Measurements from ENCODE around the gene TMEM191C.
"Not testable (repeated sequence)": the region's sequence is repeated elsewhere in the genome, so short reads cannot be mapped to it uniquely, and the experiment has no call there.

The TMEM191C gene

DNA sequence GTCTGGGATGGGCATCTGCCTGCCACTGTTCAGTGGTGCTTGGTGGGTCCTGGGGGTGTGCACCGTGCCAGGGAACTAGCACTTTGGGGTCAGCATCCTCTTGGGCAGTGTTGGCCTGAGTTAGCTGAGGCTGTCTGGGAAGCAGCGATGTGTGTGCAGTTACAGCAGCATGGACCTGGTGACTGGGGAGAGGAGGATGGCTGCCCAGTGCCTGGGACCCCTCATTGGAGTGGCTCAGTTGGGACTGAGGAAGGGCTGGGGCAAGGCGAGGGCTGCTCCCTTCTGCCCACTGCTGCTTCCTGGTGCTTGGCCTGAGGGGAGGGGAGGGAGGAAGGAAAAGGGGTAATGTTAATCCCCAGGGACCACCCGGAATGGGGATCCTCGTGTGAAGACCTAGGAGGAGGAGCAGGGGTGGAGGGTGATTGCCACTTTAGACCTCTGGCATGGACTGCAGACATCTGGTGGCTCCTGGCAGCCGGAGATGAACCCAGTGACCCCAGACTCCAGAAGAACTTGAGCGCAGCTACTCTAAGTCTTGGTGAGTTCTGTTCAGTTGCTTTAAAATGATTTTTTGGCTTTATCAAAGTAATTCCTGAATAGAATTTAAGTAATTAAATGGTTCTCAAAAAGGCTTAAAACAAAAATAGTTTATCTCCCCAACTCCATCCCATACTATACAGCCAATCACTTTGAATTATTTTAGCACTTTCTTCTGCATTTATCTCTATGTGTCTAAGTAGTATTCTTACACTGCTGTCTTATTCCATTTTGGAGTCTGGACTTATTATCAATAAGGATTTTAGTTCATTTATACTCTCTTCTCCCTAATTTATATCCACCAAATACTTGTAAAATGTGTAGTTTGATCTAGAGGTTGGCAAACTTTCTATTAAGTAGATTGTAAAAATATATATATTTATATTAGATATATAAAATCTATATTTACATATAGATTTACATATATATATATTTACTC is 15.4 kb upstream of the TMEM191C start:
- TF ChIP-seq GATA1 (IDR thresholded peaks at IDR 0.05; ENCODE audit: low read depth, low read length) (no peak), POLR2A (IDR thresholded peaks at IDR 0.05; ENCODE audit: low read length) (no peak)
- DNase-seq = no peak

- not testable (repeated sequence) for DNase-seq
Measured at GRCh38 chr22:21452666-21453065, 14.5 kb upstream of the TMEM191C start.

GRCh38 chr22:21454998-21455333 is 12.2 kb upstream of the TMEM191C start:
- DNase-seq = not testable (repeated sequence)

DNA sequence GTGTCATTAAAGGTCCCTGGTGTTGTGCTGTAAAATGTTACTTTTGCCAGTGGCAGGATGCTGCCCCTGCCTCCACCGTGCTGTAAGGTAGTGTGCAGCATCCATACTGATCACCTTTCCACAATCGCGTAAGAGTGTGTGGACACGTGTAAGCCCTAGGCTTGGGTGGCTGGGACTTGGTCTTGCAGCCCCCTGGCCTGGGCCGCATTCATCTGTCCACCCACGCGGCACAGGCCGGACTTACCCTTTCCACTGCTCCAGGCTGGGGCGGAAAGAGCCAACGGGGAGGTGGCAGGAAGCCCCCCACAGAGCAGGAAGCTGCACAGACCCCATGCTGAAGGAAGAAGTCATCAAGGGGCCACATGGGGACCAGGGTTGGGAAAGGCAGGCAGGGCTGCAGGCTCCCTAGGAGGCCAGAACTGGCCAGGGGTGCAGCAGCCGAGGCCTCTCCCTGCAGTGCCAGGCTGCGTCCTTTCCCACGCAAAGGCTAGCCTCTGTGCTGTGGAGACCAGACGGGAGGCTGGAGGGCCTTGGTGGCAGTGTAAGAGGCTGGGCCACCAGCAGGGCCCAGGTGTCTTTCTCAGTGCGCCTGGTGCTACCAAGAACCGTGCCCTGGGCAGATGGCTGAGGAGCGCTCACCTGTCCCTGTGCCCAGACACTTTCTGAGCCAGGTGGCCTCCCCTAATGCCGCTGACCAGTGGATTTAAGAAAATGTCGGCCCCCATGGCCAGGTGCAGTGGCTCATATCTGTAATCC is 11.7 kb upstream of the TMEM191C start:
- no peak for DNase-seq
- TF ChIP-seq GATA1 (IDR thresholded peaks at IDR 0.05; ENCODE audit: low read depth, low read length) (no peak), POLR2A (IDR thresholded peaks at IDR 0.05; ENCODE audit: low read length) (no peak)

DNA sequence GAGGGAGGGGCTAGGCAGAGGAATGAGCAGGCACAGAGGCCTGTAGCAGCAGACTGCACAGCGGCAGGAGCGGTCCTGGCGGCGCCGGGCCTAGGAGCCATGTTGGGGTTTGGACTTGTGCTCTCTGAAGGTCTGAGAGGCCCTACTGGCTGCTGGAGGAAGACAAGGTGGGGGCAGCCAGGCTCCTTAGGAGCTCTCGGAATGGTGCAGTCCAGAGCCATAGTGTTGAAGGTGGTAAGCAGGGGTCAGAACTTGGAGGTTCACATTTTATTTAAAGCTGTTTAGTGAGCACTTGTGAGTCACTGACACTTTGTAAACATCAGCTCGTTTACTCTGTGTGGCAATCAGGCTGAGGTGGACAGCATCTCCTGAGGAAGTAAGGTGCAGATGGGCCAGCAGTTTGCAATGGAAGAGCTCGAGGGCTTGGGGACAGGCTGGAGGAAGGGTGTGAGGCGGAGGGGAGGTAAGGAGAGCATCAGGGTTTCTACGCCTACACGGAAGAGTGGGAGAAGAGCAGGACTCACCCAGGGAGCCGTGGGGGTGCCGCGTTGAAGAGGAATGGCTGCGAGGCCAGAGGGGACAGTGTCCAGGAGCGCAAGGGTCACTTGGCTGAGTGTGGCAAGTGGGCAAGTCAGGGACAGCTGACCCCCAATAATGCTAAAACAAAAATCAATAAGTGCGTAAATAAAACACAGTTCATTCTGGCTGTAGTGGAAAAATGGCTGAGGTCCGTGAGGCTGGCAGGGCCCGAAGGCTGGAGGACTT is 10.0 kb upstream of the TMEM191C start:
- no peak for TF ChIP-seq POLR2A (IDR thresholded peaks at IDR 0.05; ENCODE audit: low read length)
- TF ChIP-seq GATA1 (IDR thresholded peaks at IDR 0.05; ENCODE audit: low read depth, low read length) = no peak
- DNase-seq = no peak

- DNase-seq = not testable (repeated sequence)
Measured at GRCh38 chr22:21462672-21463071, 4.5 kb upstream of the TMEM191C start.

DNA sequence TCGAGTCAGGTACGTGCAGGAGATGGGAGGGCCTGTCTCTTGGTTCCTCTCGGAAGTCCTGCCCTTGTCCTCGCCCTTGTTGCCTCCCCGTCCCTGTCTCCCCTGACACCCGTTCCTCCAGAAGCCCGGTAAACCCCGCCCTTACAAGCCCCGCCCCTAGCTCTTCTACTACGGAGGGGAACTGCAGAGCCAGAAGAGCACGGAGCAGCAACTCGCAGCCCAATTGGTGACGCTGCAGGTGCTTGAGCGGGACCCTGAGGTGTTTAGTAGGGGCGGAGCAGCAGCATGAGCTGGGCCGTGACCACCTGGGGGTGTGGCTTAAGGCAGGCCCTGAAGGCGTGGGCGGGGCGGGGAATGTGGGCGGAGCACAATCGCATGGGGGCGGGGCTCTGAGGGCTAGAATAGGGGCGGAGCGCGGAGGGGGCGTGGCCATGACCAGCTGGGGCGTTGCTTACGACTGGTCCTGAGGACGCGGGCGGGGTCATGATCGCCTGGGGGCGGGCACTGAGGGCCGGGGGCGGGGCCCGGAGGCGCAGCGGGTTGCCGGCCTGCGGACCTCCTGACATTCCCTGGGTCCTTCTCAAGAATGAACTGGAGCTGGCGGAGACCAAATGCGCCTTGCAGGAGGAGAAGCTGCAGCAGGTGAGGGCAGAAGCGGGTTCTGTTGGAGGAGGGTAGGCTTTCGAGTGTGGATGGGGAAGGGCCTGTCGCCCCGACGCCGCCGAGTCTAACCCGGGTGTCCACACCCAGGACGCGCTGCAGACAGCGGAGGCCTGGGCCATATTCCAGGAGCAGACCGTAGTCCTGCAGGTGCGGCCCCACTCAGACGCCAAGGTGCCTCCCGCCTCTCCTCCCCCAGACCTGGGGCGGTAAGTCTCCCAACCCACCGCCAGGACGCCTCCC is 1.3 kb downstream of the TMEM191C start:
- DNase-seq = not testable (repeated sequence)

DNA sequence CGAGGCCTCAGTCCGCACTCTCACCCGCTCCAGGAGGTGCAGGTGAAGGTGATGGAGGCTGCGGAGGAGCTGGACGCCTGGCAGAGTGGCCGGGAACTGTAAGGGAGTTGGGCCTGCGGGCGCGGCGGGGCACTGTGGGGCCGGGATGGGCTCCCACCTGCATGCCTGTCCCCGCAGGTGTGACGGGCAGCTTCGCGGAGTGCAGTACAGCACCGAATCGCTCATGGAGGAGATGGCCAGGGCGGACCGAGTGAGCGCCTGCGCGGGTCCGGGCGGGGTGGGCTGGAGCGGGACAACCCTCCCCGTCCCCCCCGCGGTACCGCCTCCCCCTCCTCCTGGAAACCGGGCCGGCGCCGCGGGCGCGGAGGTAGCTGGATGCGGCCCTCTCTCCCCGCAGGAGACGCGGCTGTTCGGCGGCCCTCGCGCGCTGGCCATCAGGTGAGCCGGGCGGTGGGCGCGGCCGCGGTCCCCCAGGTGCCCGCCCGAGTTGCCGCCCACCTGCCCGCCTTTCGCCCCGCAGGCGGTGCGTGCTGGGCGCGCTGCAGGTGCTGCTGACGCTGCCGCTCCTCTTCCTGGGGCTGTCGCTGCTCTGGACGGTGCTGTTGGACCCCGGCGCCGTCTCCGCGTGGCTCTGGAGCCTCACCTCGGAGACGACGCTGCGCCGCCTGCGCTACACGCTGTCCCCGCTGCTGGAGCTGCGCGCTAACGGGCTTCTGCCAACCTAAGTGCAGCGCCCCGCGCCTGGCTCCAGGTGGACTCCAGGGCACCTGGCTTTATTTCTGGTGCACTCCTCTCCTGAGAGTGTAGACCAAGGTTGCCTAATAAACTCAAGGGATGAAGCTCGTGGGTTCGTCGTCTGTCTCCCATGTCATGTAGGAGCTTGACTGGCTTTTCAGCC is 2.2 kb downstream of the TMEM191C start:
- DNase-seq = not testable (repeated sequence)

GRCh38 chr22:21472984-21473383 is 5.8 kb downstream of the TMEM191C start:
- DNase-seq = not testable (repeated sequence)

- not testable (repeated sequence) for DNase-seq
Measured at GRCh38 chr22:21473664-21474063, 6.5 kb downstream of the TMEM191C start.

- DNase-seq = not testable (repeated sequence)
Measured at GRCh38 chr22:21484039-21484438, 16.9 kb downstream of the TMEM191C start.

DNA sequence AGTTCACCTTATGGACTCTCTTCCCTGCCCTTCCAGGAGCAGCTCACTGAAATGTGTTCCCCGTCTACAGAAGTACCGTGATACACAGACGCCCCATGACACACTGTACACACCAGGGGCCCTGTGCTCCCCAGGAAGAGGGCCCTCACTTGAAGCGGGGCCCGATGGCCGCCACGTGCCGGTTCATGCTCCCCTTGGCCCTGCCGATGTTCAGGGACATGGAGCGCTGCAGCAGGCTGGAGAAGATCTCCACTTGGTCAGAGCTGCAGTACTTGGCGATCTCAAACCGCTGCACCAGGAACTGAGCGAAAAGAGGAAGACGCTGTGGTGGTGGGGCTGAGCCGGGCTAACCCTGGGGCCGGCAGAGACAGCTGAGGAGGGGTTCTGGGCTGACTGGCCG is 20.5 kb downstream of the TMEM191C start:
- not testable (repeated sequence) for DNase-seq

- not testable (repeated sequence) for DNase-seq
Measured at GRCh38 chr22:21489149-21489680, 22.0 kb downstream of the TMEM191C start.

DNA sequence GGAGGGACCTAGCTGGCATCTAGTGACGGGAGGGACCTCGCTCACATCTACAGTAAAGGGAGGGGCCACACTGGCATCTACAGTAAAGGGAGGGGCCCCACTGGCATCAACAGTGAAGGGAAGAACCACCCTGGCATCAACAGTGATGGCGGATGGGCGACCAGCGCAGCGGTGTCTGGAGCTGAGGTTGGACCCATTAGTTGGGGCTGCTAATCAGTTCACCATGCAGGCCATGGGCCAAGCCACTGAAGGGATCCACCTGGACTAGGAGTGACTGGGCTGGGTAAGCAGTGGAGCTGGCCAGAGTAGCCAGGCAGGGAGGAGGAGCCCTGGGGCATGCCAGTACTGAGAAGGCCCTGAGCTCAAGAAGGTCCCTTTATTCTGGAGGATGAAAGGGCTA is 23.4 kb downstream of the TMEM191C start:
- DNase-seq = not testable (repeated sequence)

- not testable (repeated sequence) for DNase-seq
Measured at GRCh38 chr22:21492271-21492670, 25.1 kb downstream of the TMEM191C start.

GRCh38 chr22:21493789-21494782 is 26.9 kb downstream of the TMEM191C start:
- not testable (repeated sequence) for DNase-seq

DNA sequence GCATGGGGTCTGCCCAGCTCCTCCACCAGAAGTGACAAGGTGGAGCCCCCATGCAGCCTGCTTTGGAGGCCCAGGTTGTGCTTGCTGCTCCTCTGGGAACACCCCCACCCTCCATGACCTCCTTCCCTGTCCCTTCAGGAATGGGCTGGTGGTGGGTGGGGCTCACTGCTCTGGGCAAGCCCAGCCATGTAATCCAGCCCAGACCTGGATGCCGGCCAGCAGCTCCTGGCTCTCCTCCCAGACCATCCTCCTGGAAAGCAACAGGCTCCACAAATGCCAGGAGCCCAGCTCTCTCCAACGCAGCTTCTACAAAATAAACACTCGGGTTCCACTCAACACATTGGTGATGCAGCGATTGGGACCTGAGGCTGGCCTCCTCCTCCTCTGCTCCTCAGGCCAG is 30.8 kb downstream of the TMEM191C start:
- DNase-seq = not testable (repeated sequence)

DNA sequence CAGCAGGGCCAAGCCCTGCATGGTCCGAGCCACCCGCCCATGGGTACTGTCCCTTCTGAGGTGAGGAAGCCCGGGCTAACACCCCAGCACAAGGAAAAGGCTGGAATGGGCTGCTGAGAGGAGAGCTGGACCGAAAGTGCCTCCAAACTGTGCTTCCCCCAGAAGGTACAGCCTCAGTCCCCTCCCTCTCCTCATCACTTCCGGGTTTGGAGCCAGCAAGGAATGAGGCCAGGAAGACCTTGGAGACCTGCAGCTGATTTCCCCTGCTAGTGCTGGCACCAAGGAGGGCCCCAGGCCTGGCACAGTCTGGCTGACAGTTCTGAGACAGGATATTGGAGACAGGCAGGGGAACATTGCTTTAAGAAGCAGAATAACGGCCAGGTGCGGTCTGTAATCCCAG is 31.3 kb downstream of the TMEM191C start:
- not testable (repeated sequence) for DNase-seq
